ENCODE results near the gene CALR3.
"Not testable (repeated sequence)": the region's sequence is repeated elsewhere in the genome, so short reads cannot be mapped to it uniquely, and the experiment has no call there.

CALR3 gene

GRCh38 chr19:16496613-16496983 lies 631 bp upstream of the CALR3 start:
- no peak for DNase-seq

GRCh38 chr19:16486476-16486875 lies 9.5 kb downstream of the CALR3 start:
- DNase-seq, result not testable (repeated sequence)

GRCh38 chr19:16482745-16483144 lies 13.2 kb downstream of the CALR3 start:
- DNase-seq, result no peak

- no peak for DNase-seq
Measured at GRCh38 chr19:16477311-16477710, 18.7 kb downstream of the CALR3 start.

DNA sequence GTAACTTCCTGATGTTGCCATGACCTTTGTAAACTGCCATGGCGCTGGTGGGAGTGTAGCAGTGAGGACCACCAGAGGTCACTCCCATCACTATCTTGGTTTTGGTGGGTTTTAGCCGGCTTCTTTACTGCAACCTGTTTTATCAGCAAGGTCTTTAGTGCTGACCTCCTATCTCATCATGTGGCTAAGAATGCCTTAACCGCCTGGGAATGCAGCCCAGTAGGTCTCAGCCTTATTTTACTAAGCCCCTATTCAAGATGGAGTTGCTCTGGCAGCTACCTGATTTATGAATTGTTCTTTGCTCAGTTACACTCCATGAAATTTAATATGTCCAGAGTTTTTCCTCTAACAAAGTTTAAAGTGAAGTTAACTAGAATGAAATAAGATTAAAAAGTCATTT lies 19.6 kb downstream of the CALR3 start:
- DNase-seq, result no peak

DNA sequence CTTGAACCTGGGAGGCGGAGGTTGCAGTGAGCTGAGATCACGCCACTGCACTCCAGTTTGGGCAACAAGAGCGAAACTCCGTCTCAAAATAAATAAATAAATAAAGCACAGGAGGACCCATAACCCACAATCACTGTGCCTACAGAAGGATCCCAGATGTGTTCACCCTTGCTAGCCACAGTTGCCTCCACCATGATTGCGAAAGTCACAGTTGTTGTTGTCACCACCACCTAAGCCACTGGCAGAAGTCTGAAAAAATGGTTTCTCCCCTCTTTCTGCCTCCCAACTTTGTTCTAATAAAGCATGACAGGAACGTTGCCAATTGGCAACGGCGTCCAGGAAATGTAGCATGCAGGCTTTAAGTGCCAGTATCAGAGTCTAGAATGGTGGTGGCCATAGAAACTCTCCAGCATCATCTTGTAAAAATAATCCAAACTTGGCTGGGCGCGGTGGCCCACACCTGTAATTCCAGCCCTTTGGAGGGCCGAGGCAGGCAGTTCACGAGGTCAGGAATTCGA lies 22.0 kb downstream of the CALR3 start:
- DNase-seq, result no peak

- no peak for DNase-seq
Measured at GRCh38 chr19:16472992-16473391, 23.0 kb downstream of the CALR3 start.

GRCh38 chr19:16472559-16472899 lies 23.4 kb downstream of the CALR3 start:
- DNase-seq, result not testable (repeated sequence)

- DNase-seq, result peak in 2 of 6 experiments; percentile 32 to 44
Measured at GRCh38 chr19:16470911-16471811, 24.8 kb downstream of the CALR3 start.

DNA sequence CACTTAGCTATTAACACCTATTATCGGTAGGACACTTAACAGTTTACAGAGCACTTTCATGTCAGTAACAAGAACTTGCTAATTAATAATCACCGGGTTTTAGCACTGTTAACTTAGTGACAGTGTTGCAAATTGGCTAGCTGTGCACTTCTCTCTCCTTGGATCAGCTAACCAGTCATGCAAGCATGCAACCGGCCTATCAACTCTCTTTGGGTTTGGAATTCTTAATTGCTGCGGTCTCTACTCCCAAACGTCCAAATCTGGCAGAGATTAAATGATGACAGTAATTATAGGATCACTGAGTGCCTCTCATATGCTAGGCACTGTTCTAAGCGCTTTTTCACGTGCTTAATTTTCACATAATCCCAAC lies 25.4 kb downstream of the CALR3 start:
- DNase-seq, result no peak

GRCh38 chr19:16467581-16467980 lies 28.4 kb downstream of the CALR3 start:
- no peak for DNase-seq

DNA sequence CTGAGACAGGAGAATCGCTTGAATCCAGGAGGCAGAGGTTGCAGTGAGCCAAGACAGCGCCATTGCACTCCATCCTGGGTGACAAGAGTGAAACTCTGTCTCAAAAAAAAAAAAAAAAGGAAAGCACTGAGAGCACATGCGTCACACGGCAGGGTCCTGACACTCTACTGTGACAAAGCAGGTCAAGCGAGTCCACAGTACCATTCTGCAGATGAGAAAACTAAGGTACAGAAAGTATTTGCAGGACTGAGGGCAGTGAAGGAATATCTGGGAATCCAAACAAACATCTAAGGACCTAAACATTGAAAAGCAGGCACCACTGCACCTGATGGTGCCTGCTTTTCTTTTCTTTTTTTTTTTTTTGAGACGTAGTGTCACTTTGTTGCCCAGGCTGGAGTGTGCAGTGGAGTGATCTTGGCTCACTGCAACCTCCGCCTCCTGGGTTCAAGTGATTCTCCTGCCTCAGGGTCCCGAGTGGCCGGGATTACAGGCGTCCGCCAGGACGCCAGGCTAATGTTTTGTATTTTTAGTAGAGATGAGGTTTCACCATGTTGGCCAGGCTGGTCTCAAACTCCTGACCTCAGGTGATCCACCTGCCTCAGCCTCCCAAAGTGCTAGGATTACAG lies 29.1 kb downstream of the CALR3 start:
- DNase-seq, result not testable (repeated sequence)

DNA sequence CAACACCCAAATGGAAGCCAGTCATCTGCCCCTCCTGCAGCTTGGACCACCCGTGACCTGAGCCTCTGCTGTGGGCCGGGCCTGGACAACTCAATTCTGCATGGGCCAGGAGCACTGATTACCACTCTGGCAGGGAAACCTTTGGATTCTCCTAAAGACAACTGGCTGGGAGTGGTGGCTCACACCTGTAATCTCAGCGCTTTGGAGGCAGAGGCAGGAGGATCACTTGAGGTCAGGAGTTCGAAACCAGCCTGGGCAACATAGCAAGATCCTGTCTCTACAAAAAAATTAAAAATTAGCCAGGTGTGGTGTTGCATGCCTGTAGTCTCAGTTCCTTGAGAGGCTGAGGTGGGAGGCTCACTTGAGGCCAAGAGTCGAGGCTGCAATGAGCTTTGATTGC lies 30.7 kb downstream of the CALR3 start:
- no peak for DNase-seq

- DNase-seq, result no peak
Measured at GRCh38 chr19:16463991-16464575, 31.9 kb downstream of the CALR3 start.

DNA sequence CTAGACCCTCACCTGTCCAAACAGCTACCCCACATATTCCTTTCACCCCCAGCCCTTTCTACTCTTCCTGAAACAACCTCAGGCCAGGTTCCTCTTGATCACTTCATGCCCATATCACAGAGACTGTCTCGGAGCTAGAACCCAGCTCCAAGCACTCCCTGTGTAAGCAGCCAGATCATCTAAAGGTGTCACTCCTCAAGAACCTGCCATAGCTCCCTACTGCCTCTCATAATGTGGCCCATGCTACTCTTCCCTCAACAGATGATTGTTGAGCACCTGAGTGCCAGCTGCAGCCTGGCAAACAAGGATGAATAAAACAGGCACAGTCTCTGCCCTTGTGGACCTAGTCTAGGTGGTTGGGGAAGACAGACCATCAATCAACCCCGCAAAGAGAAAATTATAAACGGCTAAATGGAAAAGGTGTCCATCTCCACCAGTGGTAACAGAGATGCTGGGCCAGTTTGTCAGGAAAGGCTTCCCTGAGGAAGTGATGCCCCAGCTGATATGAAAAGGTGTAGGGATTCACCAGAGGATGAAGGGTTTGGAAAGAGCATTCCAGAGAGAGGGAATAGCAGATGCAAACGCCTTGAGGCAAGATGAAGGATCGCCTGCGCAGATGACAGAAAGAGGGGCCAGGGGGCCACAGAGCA lies 32.5 kb downstream of the CALR3 start:
- DNase-seq, result no peak

- no peak for DNase-seq
Measured at GRCh38 chr19:16462757-16463250, 33.2 kb downstream of the CALR3 start.

DNA sequence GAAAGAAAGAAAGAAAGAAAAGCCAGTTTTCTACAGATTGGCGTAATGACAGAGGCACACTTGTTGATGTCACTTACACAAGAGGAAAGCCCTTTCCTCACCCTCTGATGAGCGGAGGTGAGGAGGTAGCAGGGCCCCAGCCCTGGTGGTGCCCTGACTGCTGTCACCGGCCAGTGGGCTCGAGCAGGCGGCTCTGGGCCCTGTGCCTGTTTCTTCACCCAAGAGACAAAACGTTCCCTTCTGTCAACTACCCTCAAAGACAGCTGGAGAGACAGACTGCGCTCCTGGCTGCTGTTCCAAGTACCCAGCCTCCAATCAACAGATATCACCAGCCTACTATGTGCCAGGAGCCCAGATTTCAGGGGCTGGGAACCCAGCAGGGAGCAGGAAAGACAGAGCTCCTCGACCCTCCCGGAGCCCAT lies 34.3 kb downstream of the CALR3 start:
- no peak for DNase-seq

DNA sequence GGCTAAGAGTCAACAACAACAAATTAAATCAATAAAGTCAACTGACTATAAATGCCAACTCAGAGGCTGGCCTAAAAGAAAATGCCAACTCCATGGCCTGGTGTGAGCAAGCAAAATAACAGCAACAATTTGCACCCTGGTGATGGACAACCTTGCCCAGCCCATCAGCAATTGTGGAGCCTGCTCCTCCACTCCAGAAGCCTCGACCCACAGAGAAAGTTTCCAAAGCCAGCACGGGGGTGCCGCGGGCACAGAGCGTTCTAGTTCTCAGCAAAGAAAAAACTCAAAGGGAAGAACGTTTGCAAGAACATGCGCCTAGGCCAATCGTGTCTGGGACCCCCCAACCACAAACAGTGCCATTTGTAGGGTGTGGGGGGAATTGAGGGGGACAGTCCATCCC lies 35.5 kb downstream of the CALR3 start:
- no peak for DNase-seq

DNA sequence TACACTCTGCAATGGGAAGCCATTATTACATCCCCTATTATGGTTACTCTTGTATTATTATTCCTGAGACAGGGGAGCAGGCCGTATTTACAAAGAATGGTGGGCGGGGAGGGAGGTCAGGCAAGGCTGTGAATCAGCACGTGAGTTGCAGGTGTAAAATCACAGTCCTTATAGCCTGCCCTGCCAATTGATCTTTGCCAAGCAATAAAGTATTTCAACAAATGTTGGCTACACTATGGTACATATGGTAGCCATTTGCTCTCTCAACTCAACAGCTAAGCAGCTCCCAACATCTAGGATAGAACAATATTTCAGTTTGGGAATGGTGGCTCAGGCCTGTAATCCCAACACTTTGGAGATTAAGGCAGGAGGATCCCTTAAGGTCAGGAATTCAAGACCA lies 36.3 kb downstream of the CALR3 start:
- no peak for DNase-seq

DNA sequence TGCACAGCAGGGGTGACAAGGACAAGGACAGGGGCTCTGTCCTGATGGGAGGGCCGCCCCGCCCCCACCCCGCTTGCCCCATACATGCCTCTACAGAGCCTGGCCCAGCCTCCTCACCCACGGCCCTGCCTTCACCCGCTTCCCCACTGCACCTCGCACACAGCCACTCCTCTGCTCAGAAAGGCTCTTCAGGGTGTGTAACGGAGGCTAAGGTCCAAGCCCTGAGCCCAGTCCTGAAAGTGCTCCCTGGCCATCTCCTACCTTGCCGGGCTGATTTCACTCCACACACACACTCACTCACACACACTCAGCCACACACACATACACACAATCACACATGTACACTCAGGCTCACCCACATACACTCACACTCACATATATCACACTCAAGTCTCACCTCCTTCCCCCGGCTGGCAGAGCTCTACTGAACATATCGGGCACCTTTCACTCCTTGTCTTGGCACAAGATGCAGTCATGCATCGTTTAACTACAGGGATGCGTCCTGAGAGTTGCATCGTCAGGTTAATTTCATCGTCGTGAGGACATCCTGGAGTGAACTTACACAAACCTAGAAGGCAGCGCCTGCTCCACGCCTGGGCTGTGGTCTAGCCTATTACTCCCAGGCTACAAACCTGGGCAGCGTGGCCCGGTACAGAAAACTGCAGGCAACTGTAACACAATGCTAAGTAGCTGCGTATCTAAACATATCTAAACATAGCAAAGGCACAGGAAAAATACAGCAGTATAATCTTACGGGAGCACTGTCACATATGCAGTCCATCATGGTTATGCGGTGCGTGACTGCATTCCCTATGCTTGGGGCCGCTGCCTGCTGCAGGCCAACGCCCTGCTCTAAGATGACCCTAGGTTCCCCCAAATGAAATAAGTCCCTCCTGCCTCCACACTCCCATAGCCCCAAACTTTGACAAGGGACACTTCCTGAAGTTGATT lies 37.3 kb downstream of the CALR3 start:
- DNase-seq, result no peak

GRCh38 chr19:16457954-16458331 lies 38.0 kb downstream of the CALR3 start:
- no peak for DNase-seq
